Measurements from ENCODE around the gene CHCHD3. TPM values are rescaled to one million over a fixed set of nuclear protein-coding genes. Genes with fewer than 3 reads are reported as not detected.

CHCHD3 gene
- total and polyA plus RNA-seq, 12 donors = 12.3 to 113 (median 54.2) TPM

DNA sequence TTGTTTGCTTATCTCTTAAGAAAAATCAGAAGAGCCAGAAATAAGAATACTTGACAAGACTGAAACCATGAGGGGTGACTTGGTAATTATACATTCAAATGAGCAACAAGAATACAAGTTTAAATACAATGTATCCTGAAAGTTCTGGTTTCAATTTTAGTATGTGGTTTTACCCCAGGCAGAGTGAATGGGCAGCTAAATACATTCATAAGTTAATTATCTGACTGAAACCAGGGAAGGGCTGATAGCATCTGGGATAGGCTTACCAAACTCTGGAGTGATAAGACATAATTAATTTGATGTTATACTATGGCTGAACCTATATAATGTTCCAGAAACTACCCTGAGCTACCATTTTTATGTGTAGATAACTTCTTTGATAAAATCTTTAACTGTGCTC lies 253.4 kb downstream of the CHCHD3 start:
- DNase-seq = no peak
- Histone ChIP-seq H3K36me3 (replicated peaks in 1 of 2) (no peaks in the 10 kb centered on the region), H3K4me3 (no peak overlapping the region), H3K27ac (no peak overlapping the region), H3K27me3 (no peaks in the 10 kb centered on the region), H3K4me1 (replicated peaks in 1 of 2) (no peaks in the 10 kb centered on the region), H3K9me3 (replicated peaks in 1 of 3) (no peaks in the 10 kb centered on the region)
- intact Hi-C loops (cut with DNase I) = no loop called here
- no peak for TF ChIP-seq POLR2A (IDR thresholded peaks at IDR 0.05)
- TF ChIP-seq, protein P1, sequence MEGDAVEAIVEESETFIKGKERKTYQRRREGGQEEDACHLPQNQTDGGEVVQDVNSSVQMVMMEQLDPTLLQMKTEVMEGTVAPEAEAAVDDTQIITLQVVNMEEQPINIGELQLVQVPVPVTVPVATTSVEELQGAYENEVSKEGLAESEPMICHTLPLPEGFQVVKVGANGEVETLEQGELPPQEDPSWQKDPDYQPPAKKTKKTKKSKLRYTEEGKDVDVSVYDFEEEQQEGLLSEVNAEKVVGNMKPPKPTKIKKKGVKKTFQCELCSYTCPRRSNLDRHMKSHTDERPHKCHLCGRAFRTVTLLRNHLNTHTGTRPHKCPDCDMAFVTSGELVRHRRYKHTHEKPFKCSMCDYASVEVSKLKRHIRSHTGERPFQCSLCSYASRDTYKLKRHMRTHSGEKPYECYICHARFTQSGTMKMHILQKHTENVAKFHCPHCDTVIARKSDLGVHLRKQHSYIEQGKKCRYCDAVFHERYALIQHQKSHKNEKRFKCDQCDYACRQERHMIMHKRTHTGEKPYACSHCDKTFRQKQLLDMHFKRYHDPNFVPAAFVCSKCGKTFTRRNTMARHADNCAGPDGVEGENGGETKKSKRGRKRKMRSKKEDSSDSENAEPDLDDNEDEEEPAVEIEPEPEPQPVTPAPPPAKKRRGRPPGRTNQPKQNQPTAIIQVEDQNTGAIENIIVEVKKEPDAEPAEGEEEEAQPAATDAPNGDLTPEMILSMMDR (IDR thresholded peaks at IDR 0.05) = no peak

DNA sequence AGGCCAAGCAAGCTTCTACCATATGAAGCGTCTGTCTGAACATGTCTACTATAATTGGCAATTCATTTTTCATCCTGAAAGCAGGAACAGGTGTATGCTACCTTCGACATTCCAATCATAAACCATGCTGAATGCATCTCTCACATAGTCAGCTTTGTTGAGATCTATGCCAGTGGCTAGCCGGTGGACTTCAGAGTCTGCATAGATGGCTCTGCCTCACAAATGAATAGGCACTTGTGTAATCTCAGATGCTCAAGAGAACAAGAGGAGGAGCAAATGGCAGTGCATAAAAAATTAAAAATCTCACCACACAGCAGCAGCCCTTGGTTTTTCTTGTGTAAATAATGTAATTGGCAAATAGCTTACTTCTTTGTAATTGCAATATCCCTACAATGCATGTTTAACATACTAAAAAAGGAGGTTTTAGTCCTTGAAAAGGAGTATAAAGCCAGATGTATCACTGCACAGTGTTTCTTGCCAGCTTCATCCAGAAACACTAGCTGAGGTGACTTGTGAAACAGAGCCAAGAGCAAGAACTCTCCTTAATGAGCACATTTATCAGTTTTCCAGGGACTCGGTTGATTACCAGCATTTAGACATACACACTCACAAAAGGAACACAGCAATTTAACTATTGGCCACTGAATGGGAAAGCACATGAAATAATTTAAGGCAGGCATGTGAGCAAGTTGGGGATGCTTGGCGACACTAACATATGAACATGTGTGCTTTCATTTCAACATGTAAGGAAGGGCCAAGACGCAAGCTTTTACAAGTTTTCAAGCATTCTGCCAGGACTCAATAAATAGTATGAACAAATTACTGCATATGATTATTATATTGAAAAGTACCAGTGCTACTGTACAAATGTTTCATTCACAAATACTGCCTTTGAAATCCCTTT lies 255.7 kb downstream of the CHCHD3 start:
- H3K27me3 ChIP-seq = no peaks in the 10 kb centered on the region
- no peaks in the 10 kb centered on the region for H3K9me3 ChIP-seq (replicated peaks in 1 of 3)
- H3K27ac ChIP-seq = no peak overlapping the region
- WGBS, 4 donors = 93 to 97% (median 94%) methylated on average over 6 of the region's 6 CpGs
- H3K4me1 ChIP-seq (replicated peaks in 1 of 2) = no peaks in the 10 kb centered on the region
- H3K4me3 ChIP-seq = no peak overlapping the region
- no peaks in the 10 kb centered on the region for H3K36me3 ChIP-seq (replicated peaks in 1 of 2)
- intact Hi-C loops (cut with DNase I) = no loop called here
- DNase-seq = no peak
- TF ChIP-seq, protein P1 (IDR thresholded peaks at IDR 0.05) = no peak
- no peak for TF ChIP-seq POLR2A (IDR thresholded peaks at IDR 0.05)

- Histone ChIP-seq H3K4me3 (no peak overlapping the region), H3K9me3 (replicated peaks in 1 of 3) (no peaks in the 10 kb centered on the region), H3K27ac (no peak overlapping the region), H3K36me3 (replicated peaks in 1 of 2) (no peaks in the 10 kb centered on the region), H3K4me1 (replicated peaks in 1 of 2) (no peaks in the 10 kb centered on the region), H3K27me3 (no peaks in the 10 kb centered on the region)
- intact Hi-C loops (cut with DNase I) = no loop called here
- WGBS, 4 donors = 94 to 98% (median 95%) methylated on average over 2 of the region's 2 CpGs
- no peak for DNase-seq
- TF ChIP-seq, protein P1 (IDR thresholded peaks at IDR 0.05) = no peak
- no peak for TF ChIP-seq POLR2A (IDR thresholded peaks at IDR 0.05)
These were observed 256.7 kb downstream of the CHCHD3 start for GRCh38 chr7:132825222-132825621.

- intact Hi-C loops (cut with DNase I) = no loop called here
- TF ChIP-seq, protein P1 (IDR thresholded peaks at IDR 0.05) = peak in 1 of 6 experiments; percentile 4
- no peak for TF ChIP-seq POLR2A (IDR thresholded peaks at IDR 0.05)
- WGBS, 4 donors = 93 to 96% (median 94%) methylated on average over 7 of the region's 7 CpGs
- Histone ChIP-seq H3K27me3 (no peaks in the 10 kb centered on the region), H3K4me1 (replicated peaks in 1 of 2) (peaks cover 0 to 10% of the 10 kb centered on the region in 2 donors), H3K27ac (no peak overlapping the region), H3K4me3 (no peak overlapping the region), H3K9me3 (replicated peaks in 1 of 3) (no peaks in the 10 kb centered on the region), H3K36me3 (replicated peaks in 1 of 2) (no peaks in the 10 kb centered on the region)
- DNase-seq = no peak
These were observed 262.2 kb downstream of the CHCHD3 start for GRCh38 chr7:132819648-132820047.
